H9 (cell line): ENCODE results near the gene PDE3A. TPM values are rescaled to one million over a fixed set of nuclear protein-coding genes. Genes with fewer than 3 reads are reported as not detected.

Experiments
- DNase-seq: peaks from one replicate; pipeline ENCODE4 v3.0.0-alpha.2; 2017
- H2AFZ ChIP-seq: one replicate; pipeline ENCODE4 v1.6.1; 2013; ENCODE audit warnings: mild to moderate bottlenecking, low read length, control low read depth, moderate library complexity
- H2AK5ac ChIP-seq: 2 replicates; pipeline ENCODE4 v1.6.1; 2013; ENCODE audit warnings: low read length, control low read depth, mixed read lengths; ENCODE audit not compliant: insufficient read length
- H2BK120ac ChIP-seq: one replicate; pipeline ENCODE4 v1.6.1; 2013; ENCODE audit warnings: low read depth, mild to moderate bottlenecking, low read length, control low read depth, inconsistent platforms; ENCODE audit not compliant: poor library complexity, severe bottlenecking
- H2BK12ac ChIP-seq: 2 replicates; pipeline ENCODE4 v1.6.1; 2013; ENCODE audit warnings: low read length, control low read depth, mixed read lengths, low read depth; ENCODE audit not compliant: insufficient read length
- H2BK15ac ChIP-seq: 2 replicates; pipeline ENCODE4 v1.6.1; 2013; ENCODE audit warnings: low read depth, low read length, control low read depth
- H2BK20ac ChIP-seq: one replicate; pipeline ENCODE4 v1.6.1; 2013; ENCODE audit warnings: low read depth, mild to moderate bottlenecking, low read length, control low read depth, inconsistent platforms; ENCODE audit not compliant: poor library complexity, severe bottlenecking
- H2BK5ac ChIP-seq: 2 replicates; pipeline ENCODE4 v1.6.1; 2013; ENCODE audit warnings: low read length, control low read depth, mixed read lengths; ENCODE audit not compliant: insufficient read length
- H3K14ac ChIP-seq: 2 replicates; pipeline ENCODE4 v1.6.1; 2013; ENCODE audit warnings: low read length, control low read depth; ENCODE audit not compliant: insufficient read depth
- H3K18ac ChIP-seq: 2 replicates; pipeline ENCODE4 v1.6.1; 2013; ENCODE audit warnings: low read depth, mild to moderate bottlenecking, mixed read lengths, low read length, control low read depth; ENCODE audit not compliant: insufficient read length
- H3K23ac ChIP-seq: 2 replicates; pipeline ENCODE4 v1.6.1; 2013; ENCODE audit warnings: low read length, control low read depth, mixed read lengths, low read depth; ENCODE audit not compliant: insufficient read length
- H3K23me2 ChIP-seq: 2 replicates; pipeline ENCODE4 v1.6.1; 2013; ENCODE audit warnings: low read depth, mild to moderate bottlenecking, mixed read lengths, low read length, control low read depth; ENCODE audit not compliant: insufficient read length, poor library complexity, severe bottlenecking
- H3K27ac ChIP-seq: 2 replicates; pipeline ENCODE4 v1.5.1; 2013; ENCODE audit warnings: low read length, control low read depth, mixed read lengths, low read depth; ENCODE audit not compliant: insufficient read length
- H3K27me3 ChIP-seq: 2 replicates; pipeline ENCODE4 v1.6.1; 2013; ENCODE audit warnings: low read length, control low read depth, inconsistent platforms; ENCODE audit not compliant: insufficient read depth
- H3K4ac ChIP-seq: 2 replicates; pipeline ENCODE4 v1.6.1; 2013; ENCODE audit warnings: low read depth, mild to moderate bottlenecking, control low read depth, inconsistent platforms, low read length, moderate library complexity
- H3K4me1 ChIP-seq: 2 replicates; pipeline ENCODE4 v1.6.1; 2013; ENCODE audit warnings: low read length, control low read depth, inconsistent platforms; ENCODE audit not compliant: insufficient read depth
- H3K4me2 ChIP-seq: 2 replicates; pipeline ENCODE4 v1.6.1; 2013; ENCODE audit warnings: low read length, control low read depth, mixed read lengths; ENCODE audit not compliant: insufficient read length, insufficient read depth
- H3K56ac ChIP-seq: 2 replicates; pipeline ENCODE4 v1.6.1; 2013; ENCODE audit warnings: low read depth, mild to moderate bottlenecking, mixed read lengths, low read length, control low read depth; ENCODE audit not compliant: insufficient read length
- H3K79me1 ChIP-seq: 2 replicates; pipeline ENCODE4 v1.6.1; 2013; ENCODE audit warnings: low read depth, mild to moderate bottlenecking, moderate library complexity, low read length, control low read depth, inconsistent platforms; ENCODE audit not compliant: insufficient read depth, poor library complexity, severe bottlenecking
- H3K79me2 ChIP-seq: 2 replicates; pipeline ENCODE4 v1.6.1; 2013; ENCODE audit warnings: low read length, control low read depth, inconsistent platforms; ENCODE audit not compliant: insufficient read depth
- H3K9ac ChIP-seq: 2 replicates; pipeline ENCODE4 v1.6.1; 2013; ENCODE audit warnings: low read length, control low read depth, mixed read lengths; ENCODE audit not compliant: insufficient read length; ENCODE audit errors: extremely low read depth
- H3K9me3 ChIP-seq: one replicate; pipeline ENCODE4 v1.6.1; 2013; ENCODE audit warnings: low read depth, low read length, inconsistent platforms; ENCODE audit not compliant: control insufficient read depth
- H3T11ph ChIP-seq: one replicate; pipeline ENCODE4 v1.6.1; 2013; ENCODE audit warnings: mild to moderate bottlenecking, low read length, control low read depth, inconsistent platforms
- H4K20me1 ChIP-seq: one replicate; pipeline ENCODE4 v1.6.1; 2013; ENCODE audit not compliant: control insufficient read depth, insufficient read length, insufficient read depth
- H4K5ac ChIP-seq: 2 replicates; pipeline ENCODE4 v1.6.1; 2013; ENCODE audit warnings: low read depth, mild to moderate bottlenecking, mixed read lengths, low read length, control low read depth; ENCODE audit not compliant: insufficient read length
- H4K8ac ChIP-seq: replicated peaks from 2 replicates; pipeline ENCODE4 v1.6.1; 2013; ENCODE audit warnings: low read length, control low read depth, mixed read lengths, low read depth; ENCODE audit not compliant: insufficient read length
- H4K91ac ChIP-seq: 2 replicates; pipeline ENCODE4 v1.6.1; 2013; ENCODE audit warnings: low read depth, mild to moderate bottlenecking, moderate library complexity, mixed read lengths, low read length, control low read depth; ENCODE audit not compliant: insufficient read length
- H3K27ac Mint-ChIP-seq, 3 experiments: 2 replicates in 2 of 3; 3 replicates in 1 of 3; pipeline ENCODE4 v1.8.0; 2020 to 2021; ENCODE audit warnings: mixed read lengths in 3 of 3, mild to moderate bottlenecking in 1 of 3, moderate library complexity in 1 of 3
- H3K27me3 Mint-ChIP-seq: 2 replicates; pipeline ENCODE4 v1.8.0; 2021; ENCODE audit warnings: low read depth, mild to moderate bottlenecking, moderate library complexity, mixed read lengths
- H3K36me3 Mint-ChIP-seq, 3 experiments: 2 replicates in 2 of 3; 3 replicates in 1 of 3; pipeline ENCODE4 v1.8.0; 2020 to 2021; ENCODE audit warnings: low read depth in 3 of 3, mixed read lengths in 3 of 3; ENCODE audit not compliant: insufficient read depth in 1 of 3
- H3K4me1 Mint-ChIP-seq, 2 experiments: 2 replicates each; pipeline ENCODE4 v1.8.0; 2020; ENCODE audit warnings: mixed read lengths in 2 of 2
- H3K4me3 Mint-ChIP-seq, 2 experiments: 2 replicates in 1 of 2; 3 replicates in 1 of 2; pipeline ENCODE4 v1.8.0; 2020 to 2021; ENCODE audit warnings: mild to moderate bottlenecking in 2 of 2, mixed read lengths in 2 of 2, moderate library complexity in 1 of 2
- H3K9me3 Mint-ChIP-seq, 2 experiments: 2 replicates in 1 of 2; 3 replicates in 1 of 2; pipeline ENCODE4 v1.8.0; 2020; ENCODE audit warnings: mild to moderate bottlenecking in 2 of 2, mixed read lengths in 2 of 2, moderate library complexity in 1 of 2
- WGBS: extraction: QIAGEN DNeasy Blood & Tissue Kit; methylation state at CpG from one replicate; pipeline ENCODE4 v1.1.7; 2013; ENCODE audit warnings: missing lambda C conversion rate, low lambda C conversion rate, mixed read lengths; ENCODE audit not compliant: insufficient read length; ENCODE audit errors: extremely low coverage; 5-methylcytosine and 5-hydroxymethylcytosine counted together
- total RNA-seq: library from RNA; stranded (reverse); gene quantifications from 2 replicates; pipeline ENCODE4 v1.2.1, GENCODE V29; 2021
- TF ChIP-seq, protein P1 (sequence below): fragments of 200-600 bp; sonication (generic); conservative IDR thresholded peaks from 3 replicates; pipeline ENCODE4 v1.8.0; 2021; ENCODE audit warnings: antibody characterized with exemption, mild to moderate bottlenecking

PDE3A gene
- total RNA-seq, 1 experiment from 2014 or later, result 3.0 TPM

DNA sequence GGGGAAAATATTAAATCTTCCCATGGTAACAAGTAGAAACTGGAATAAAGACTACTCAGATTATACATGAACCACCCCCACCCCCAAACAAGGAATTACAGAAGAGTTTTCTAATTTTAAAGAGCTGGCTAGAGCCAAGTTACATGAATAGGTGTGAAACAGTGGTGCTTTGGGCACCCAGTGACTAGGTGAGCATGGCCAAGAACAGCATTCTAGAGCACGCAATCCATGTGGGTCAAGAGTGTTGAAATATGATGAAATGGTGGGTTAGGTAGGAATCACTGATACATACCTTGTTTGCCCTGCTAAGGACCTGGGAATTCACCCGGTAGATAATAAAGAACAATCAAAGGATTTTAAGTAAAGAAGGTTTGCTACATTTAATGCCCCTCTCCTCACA, 208.7 kb downstream of the PDE3A start:
- Mint-ChIP-seq H3K27me3 (no peaks in the 10 kb centered on the region), H3K27ac (no peak overlapping the region), H3K4me3 (no peak overlapping the region), H3K4me1 (no peaks in the 10 kb centered on the region), H3K36me3 (no peaks in the 10 kb centered on the region), H3K9me3 (no peaks in the 10 kb centered on the region)
- H3K4me2 ChIP-seq, result no peak overlapping the region
- no peak overlapping the region for H3K27ac ChIP-seq
- no peaks in the 10 kb centered on the region for H3K79me2 ChIP-seq
- H4K8ac ChIP-seq, result no peak overlapping the region
- TF ChIP-seq, protein P1, sequence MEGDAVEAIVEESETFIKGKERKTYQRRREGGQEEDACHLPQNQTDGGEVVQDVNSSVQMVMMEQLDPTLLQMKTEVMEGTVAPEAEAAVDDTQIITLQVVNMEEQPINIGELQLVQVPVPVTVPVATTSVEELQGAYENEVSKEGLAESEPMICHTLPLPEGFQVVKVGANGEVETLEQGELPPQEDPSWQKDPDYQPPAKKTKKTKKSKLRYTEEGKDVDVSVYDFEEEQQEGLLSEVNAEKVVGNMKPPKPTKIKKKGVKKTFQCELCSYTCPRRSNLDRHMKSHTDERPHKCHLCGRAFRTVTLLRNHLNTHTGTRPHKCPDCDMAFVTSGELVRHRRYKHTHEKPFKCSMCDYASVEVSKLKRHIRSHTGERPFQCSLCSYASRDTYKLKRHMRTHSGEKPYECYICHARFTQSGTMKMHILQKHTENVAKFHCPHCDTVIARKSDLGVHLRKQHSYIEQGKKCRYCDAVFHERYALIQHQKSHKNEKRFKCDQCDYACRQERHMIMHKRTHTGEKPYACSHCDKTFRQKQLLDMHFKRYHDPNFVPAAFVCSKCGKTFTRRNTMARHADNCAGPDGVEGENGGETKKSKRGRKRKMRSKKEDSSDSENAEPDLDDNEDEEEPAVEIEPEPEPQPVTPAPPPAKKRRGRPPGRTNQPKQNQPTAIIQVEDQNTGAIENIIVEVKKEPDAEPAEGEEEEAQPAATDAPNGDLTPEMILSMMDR, result no peak
- no CpG with 5 or more reads among the region's 2 CpGs for WGBS
- H2BK20ac ChIP-seq, result no peak overlapping the region
- H4K5ac ChIP-seq, result no peak overlapping the region
- H2BK15ac ChIP-seq, result no peak overlapping the region
- no peaks in the 10 kb centered on the region for H3K79me1 ChIP-seq
- H2AFZ ChIP-seq, result no peak overlapping the region
- no peaks in the 10 kb centered on the region for H3K23me2 ChIP-seq
- no peak overlapping the region for H3K4ac ChIP-seq
- H2AK5ac ChIP-seq, result no peak overlapping the region
- DNase-seq, result no peak
- no peaks in the 10 kb centered on the region for H3K27me3 ChIP-seq
- no peak overlapping the region for H3K23ac ChIP-seq
- no peak overlapping the region for H3K9ac ChIP-seq
- H4K91ac ChIP-seq, result no peak overlapping the region
- no peak overlapping the region for H2BK5ac ChIP-seq
- no peak overlapping the region for H2BK120ac ChIP-seq
- no peaks in the 10 kb centered on the region for H4K20me1 ChIP-seq
- H3K18ac ChIP-seq, result no peak overlapping the region
- H3K56ac ChIP-seq, result no peak overlapping the region
- H3K9me3 ChIP-seq, result no peaks in the 10 kb centered on the region
- H3K4me1 ChIP-seq, result no peaks in the 10 kb centered on the region
- no peak overlapping the region for H2BK12ac ChIP-seq
- no peak overlapping the region for H3K14ac ChIP-seq
- no peak overlapping the region for H3T11ph ChIP-seq
